Measurements from ENCODE around the gene SPACA9. TPM values are rescaled to one million over a fixed set of nuclear protein-coding genes. Genes with fewer than 3 reads are reported as not detected.

The SPACA9 gene
- total RNA-seq (2014; rRNA removed; shearing (Covaris generic)): 1.4 and 3.8 TPM in 2 replicates

GRCh38 chr9:132878695-132879456, at the start of gene SPACA9:
TSS of gene SPACA9 (plus strand) at chr9:132878898. CDS start at chr9:132883948, 5,050 bp downstream.
- peak; percentile 71 for DNase-seq (ENCODE audit: low read depth)

- DNase-seq (ENCODE audit: low read depth): no peak
Observed at GRCh38 chr9:132832171-132832881, 46.4 kb upstream of the SPACA9 start.

- no peak for DNase-seq (ENCODE audit: low read depth)
Observed at GRCh38 chr9:132833550-132834121, 45.1 kb upstream of the SPACA9 start.

DNA sequence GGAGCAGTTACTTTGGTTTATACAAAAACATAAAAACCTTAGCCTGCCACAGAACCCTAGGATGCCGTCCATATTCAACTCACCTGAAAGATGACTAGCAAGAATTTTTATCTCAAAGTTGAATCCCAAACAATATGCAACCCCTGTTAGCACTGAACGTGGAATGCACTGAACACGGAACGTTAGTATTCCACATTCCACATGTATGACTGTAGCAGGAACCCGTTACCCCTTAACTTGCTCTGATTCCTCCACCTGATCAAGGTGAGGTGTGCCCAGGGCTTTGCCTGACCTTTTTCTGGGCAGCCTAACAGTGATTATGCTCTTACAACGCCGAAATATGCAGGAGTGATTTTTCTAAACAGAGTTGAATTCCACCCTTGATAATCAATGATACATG, 44.4 kb upstream of the SPACA9 start:
- DNase-seq (ENCODE audit: low read depth): no peak

GRCh38 chr9:132837501-132838286, 41.0 kb upstream of the SPACA9 start:
- no peak for DNase-seq (ENCODE audit: low read depth)

GRCh38 chr9:132838291-132838690, 40.4 kb upstream of the SPACA9 start:
- no peak for DNase-seq (ENCODE audit: low read depth)

DNA sequence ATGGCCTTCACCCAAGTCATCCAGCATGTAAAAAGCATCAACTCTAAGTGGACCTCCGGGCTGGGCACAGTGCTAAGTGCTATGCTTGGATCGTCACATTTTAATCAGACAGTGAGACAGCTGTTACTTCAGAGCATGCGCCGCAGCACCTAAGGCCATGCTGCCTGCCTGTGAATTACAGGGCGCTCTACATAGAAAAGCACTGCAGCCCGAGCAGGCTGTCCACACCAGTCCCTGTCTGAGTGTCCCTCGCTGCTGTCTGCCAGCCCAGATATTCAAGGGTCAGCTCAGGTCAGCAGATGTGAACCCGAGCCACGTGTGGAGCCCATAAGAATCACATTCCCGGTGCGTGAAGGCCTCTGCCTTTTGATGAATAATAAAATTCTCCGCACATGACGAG, 37.7 kb upstream of the SPACA9 start:
- DNase-seq (ENCODE audit: low read depth): no peak

GRCh38 chr9:132842124-132843044, 36.3 kb upstream of the SPACA9 start:
- no peak for DNase-seq (ENCODE audit: low read depth)

DNA sequence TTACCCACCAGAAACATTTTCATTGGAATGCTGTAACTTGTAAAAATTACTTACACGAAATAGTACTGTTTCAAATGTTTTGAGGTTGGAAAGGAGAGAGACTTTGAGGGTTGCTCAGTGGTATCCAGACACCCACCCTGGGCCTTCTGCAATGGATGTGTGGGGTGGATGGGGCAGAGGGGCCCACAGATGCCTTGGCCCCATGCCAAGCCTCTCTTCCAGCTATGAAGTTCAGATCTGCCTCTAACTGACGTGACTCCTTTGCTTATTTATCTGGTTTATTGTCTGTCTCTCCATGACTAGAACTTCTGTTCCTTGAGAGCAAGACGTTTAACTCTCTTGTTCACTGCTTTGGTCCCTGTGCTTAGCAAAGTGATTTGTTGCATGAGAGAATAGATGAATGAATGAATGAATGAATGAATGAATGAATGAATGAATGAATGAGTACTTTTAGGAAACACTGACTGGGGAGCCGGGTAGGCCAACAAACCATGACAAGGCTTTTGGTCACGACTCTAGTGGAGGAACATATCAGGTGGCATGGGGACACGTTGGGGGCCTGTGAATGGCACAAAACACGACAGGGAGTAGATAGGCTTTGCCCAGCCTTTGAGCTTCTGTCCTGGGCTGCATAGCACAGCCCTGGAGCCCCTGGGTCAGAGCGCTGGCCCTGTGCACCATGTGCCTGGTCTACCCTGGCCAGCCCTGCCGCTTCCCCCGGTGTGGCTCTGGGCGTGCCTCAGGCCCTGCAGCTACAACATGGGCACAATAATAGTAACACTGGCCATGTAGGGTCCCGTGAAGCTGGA, 32.4 kb upstream of the SPACA9 start:
- no peak for DNase-seq (ENCODE audit: low read depth)

- no peak for DNase-seq (ENCODE audit: low read depth)
Observed at GRCh38 chr9:132846918-132847515, 31.7 kb upstream of the SPACA9 start.

- no peak for DNase-seq (ENCODE audit: low read depth)
Observed at GRCh38 chr9:132849185-132849706, 29.5 kb upstream of the SPACA9 start.

- DNase-seq (ENCODE audit: low read depth): no peak
Observed at GRCh38 chr9:132853482-132853881, 25.2 kb upstream of the SPACA9 start.

DNA sequence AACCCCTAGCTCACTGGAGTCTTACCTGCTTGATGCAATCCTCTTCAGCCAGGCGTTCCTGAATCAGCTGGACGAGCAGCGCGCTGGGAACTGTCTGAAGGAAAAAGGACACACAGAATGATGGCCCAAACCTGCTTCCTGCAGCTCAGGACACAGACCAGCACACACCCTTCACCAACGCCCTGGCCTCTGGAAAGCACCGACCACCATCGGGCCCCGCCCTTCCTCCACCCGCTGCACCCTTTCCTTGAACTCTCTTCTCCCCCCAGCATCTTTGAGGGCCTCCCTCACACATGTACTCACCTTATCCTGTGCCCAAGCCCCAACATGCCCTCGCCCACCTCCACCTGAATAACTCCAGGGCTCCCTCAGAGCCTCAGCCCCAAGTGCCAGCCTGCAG, 23.9 kb upstream of the SPACA9 start:
- no peak for DNase-seq (ENCODE audit: low read depth)

GRCh38 chr9:132855904-132856303, 22.8 kb upstream of the SPACA9 start:
- no peak for DNase-seq (ENCODE audit: low read depth)

DNA sequence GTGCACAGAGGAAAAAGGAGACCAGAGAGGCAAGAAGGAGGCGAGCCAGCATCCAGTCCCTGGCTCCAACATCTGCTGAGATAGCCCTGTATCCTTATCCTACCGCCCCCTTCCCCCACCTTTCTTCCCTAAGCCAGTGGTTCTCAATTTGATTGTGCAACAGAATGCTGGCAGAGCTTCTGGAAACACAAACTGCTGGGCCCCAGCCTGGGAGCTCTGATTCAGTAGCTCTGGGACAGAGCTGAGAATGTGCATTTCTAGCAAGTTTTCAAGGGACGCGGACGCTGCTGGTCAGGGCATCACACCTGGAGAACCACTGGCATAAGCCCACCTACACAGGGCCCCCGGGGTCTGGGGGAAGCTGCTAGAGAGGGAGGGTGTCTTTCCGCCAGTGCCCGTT, 21.7 kb upstream of the SPACA9 start:
- no peak for DNase-seq (ENCODE audit: low read depth)

DNA sequence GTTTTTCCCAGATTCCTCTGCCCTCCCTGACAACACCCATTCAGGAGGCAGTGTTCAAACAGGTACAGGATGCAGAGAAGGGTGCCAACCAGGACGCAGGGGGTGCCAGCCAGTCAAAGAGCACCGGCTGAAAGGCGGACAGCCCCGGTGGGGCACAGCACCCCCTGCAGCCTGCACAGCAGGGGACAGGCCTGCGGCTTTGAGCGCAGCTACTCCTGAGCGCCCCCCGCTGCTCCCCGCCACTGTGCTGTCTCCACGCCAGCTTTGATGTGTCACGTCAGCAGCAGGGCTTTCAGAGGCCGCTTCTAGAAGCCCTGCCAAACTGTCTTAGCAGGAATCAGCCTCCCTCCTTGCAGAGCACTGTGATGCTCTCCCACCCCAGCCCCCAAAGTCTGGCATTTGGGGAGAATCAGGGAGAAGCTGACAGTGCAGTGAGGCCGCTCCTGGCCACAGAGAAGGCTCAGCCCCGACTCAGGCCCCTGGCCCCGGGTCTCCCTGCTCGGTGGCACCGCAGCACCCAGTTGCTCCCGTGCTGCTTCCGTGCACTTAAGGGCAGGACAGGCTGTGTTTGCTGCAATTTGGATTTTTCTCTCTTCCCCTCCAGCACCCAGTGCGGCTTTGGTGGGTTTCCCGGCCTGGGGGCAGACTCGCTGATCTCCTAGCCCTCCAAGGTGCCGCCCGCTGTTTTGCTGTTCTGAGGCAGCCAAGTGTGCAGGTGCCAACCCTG, 20.9 kb upstream of the SPACA9 start:
- DNase-seq (ENCODE audit: low read depth): peak; percentile 73

- no peak for DNase-seq (ENCODE audit: low read depth)
Observed at GRCh38 chr9:132858751-132859150, 19.9 kb upstream of the SPACA9 start.

DNA sequence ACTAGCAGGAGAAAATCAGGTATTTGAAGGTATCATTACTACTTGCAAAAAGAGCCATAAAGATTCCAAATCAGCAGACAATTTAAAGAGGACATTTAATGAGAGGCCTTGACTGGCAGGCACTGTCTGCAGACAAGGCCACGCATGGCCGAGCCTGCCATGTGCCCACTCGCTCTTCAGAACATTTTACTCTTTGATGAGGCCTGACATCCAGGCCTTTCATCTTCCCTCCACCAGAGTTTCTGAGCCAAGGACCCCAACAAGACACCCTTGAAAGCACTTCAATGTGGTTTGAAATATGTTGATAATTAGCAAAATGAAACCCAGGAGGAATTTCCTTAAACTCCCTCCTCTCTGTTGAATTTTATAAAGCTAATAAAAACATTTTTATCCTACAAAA, 17.0 kb upstream of the SPACA9 start:
- DNase-seq (ENCODE audit: low read depth): no peak

GRCh38 chr9:132862533-132862932, 16.2 kb upstream of the SPACA9 start:
- DNase-seq (ENCODE audit: low read depth): no peak
